A673 (cell line): ENCODE measurements around the gene SLX4IP.

ENCODE experiments used
- EZH2 ChIP-seq: fragments of 200-600 bp; sonication (generic); IDR thresholded peaks from 2 replicates; pipeline ENCODE4 v1.6.1; 2017; ENCODE audit warnings: borderline replicate concordance, low read depth, mild to moderate bottlenecking, mixed read lengths, antibody characterized with exemption, low read length; ENCODE audit not compliant: poor library complexity, severe bottlenecking
- TF ChIP-seq, protein P1 (sequence below): fragments of 300-800, 200-600 bp; sonication (generic); conservative IDR thresholded peaks from 2 replicates; pipeline ENCODE4 v1.5.1; 2017; ENCODE audit warnings: low read depth, mild to moderate bottlenecking, antibody characterized with exemption, low read length, moderate library complexity, mixed read lengths

- TF ChIP-seq, protein P1, sequence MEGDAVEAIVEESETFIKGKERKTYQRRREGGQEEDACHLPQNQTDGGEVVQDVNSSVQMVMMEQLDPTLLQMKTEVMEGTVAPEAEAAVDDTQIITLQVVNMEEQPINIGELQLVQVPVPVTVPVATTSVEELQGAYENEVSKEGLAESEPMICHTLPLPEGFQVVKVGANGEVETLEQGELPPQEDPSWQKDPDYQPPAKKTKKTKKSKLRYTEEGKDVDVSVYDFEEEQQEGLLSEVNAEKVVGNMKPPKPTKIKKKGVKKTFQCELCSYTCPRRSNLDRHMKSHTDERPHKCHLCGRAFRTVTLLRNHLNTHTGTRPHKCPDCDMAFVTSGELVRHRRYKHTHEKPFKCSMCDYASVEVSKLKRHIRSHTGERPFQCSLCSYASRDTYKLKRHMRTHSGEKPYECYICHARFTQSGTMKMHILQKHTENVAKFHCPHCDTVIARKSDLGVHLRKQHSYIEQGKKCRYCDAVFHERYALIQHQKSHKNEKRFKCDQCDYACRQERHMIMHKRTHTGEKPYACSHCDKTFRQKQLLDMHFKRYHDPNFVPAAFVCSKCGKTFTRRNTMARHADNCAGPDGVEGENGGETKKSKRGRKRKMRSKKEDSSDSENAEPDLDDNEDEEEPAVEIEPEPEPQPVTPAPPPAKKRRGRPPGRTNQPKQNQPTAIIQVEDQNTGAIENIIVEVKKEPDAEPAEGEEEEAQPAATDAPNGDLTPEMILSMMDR: no peak
- TF ChIP-seq EZH2: no peak
Observed at GRCh38 chr20:10603971-10604864, 169.1 kb downstream of the SLX4IP start.
